B cell (primary cell): ENCODE data around the gene STX10.

Experiments
- CTCF ChIP-seq: fragments of 200-600 bp; IDR thresholded peaks from one replicate; pipeline ENCODE4 v1.8.0; 2022; ENCODE audit warnings: antibody characterized with exemption, mild to moderate bottlenecking
- EZH2 ChIP-seq: IDR thresholded peaks from 2 replicates; pipeline ENCODE4 v1.6.1; 2012; ENCODE audit warnings: borderline replicate concordance, low read depth, mild to moderate bottlenecking, moderate library complexity, low read length; ENCODE audit not compliant: insufficient read depth, poor library complexity, severe bottlenecking

- TF ChIP-seq CTCF (no peak), EZH2 (no peak)
Observed at GRCh38 chr19:13103581-13104359, 46.4 kb downstream of the STX10 start.
